IMR-90 (cell line): ENCODE results near the gene INPP4A.

Source experiments
- POLR2A ChIP-seq: IDR thresholded peaks from 2 replicates; pipeline ENCODE4 v1.6.1; 2012; ENCODE audit warnings: mild to moderate bottlenecking, low read depth, low read length
- TF ChIP-seq, protein P1 (sequence below): conservative IDR thresholded peaks from 2 replicates; pipeline ENCODE4 v1.5.1; 2012; ENCODE audit warnings: mild to moderate bottlenecking, low read depth, low read length, improper control_type of control experiment

- TF ChIP-seq POLR2A, result no peak
- TF ChIP-seq, protein P1, sequence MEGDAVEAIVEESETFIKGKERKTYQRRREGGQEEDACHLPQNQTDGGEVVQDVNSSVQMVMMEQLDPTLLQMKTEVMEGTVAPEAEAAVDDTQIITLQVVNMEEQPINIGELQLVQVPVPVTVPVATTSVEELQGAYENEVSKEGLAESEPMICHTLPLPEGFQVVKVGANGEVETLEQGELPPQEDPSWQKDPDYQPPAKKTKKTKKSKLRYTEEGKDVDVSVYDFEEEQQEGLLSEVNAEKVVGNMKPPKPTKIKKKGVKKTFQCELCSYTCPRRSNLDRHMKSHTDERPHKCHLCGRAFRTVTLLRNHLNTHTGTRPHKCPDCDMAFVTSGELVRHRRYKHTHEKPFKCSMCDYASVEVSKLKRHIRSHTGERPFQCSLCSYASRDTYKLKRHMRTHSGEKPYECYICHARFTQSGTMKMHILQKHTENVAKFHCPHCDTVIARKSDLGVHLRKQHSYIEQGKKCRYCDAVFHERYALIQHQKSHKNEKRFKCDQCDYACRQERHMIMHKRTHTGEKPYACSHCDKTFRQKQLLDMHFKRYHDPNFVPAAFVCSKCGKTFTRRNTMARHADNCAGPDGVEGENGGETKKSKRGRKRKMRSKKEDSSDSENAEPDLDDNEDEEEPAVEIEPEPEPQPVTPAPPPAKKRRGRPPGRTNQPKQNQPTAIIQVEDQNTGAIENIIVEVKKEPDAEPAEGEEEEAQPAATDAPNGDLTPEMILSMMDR, result no peak
These were observed 35.4 kb downstream of the INPP4A start for GRCh38 chr2:98479959-98480524.
